GM23248 (cell line): ENCODE results near the gene TBL1X.

Experiments
- EZH2 ChIP-seq: fragments of 200-600 bp; sonication (generic); IDR thresholded peaks from 2 replicates; pipeline ENCODE4 v1.6.1; 2018; ENCODE audit warnings: antibody characterized with exemption, mild to moderate bottlenecking; ENCODE audit not compliant: insufficient read depth, poor library complexity, severe bottlenecking
- EZH2phosphoT487 ChIP-seq: fragments of 200-600 bp; sonication (generic); IDR thresholded peaks from 2 replicates; pipeline ENCODE4 v1.6.1; 2018; ENCODE audit warnings: antibody characterized with exemption, moderate library complexity, mild to moderate bottlenecking, low read depth; ENCODE audit not compliant: insufficient read depth

GRCh38 chrX:9683350-9683749 is 218.5 kb downstream of the TBL1X start:
- TF ChIP-seq EZH2 (no peak), EZH2phosphoT487 (no peak)
